Trophoblast cell (in vitro differentiated cells and primary cell): ENCODE data around the gene POU4F1.

ENCODE experiments used
- DNase-seq, 2 donors: peaks; one replicate each; pipeline ENCODE4 v3.0.0-alpha.2; 2016
- H2AFZ ChIP-seq: 2 replicates; pipeline ENCODE4 v1.6.1; 2013; ENCODE audit warnings: low read length, moderate library complexity, mild to moderate bottlenecking; ENCODE audit not compliant: insufficient read depth, poor library complexity
- H2AK5ac ChIP-seq: 2 replicates; pipeline ENCODE4 v1.6.1; 2013; ENCODE audit warnings: mild to moderate bottlenecking, low read length
- H2BK120ac ChIP-seq: 2 replicates; pipeline ENCODE4 v1.6.1; 2013; ENCODE audit warnings: low read length, mild to moderate bottlenecking, moderate library complexity; ENCODE audit not compliant: insufficient read depth, poor library complexity
- H2BK12ac ChIP-seq: 2 replicates; pipeline ENCODE4 v1.6.1; 2013; ENCODE audit warnings: mild to moderate bottlenecking, low read length, moderate library complexity
- H2BK5ac ChIP-seq: 2 replicates; pipeline ENCODE4 v1.6.1; 2013; ENCODE audit warnings: low read length, low read depth, moderate library complexity, mild to moderate bottlenecking; ENCODE audit not compliant: poor library complexity
- H3K14ac ChIP-seq: 2 replicates; pipeline ENCODE4 v1.6.1; 2013; ENCODE audit warnings: mild to moderate bottlenecking, low read length
- H3K18ac ChIP-seq: 2 replicates; pipeline ENCODE4 v1.6.1; 2013; ENCODE audit warnings: mild to moderate bottlenecking, low read length
- H3K23ac ChIP-seq: 2 replicates; pipeline ENCODE4 v1.6.1; 2013; ENCODE audit warnings: low read length
- H3K27ac ChIP-seq: 2 replicates; pipeline ENCODE4 v1.5.1; 2013; ENCODE audit warnings: low read depth, mild to moderate bottlenecking, inconsistent platforms, low read length, moderate library complexity
- H3K27me3 ChIP-seq: 2 replicates; pipeline ENCODE4 v1.6.1; 2013; ENCODE audit warnings: inconsistent platforms, mild to moderate bottlenecking, low read length, moderate library complexity; ENCODE audit not compliant: insufficient read depth
- H3K36me3 ChIP-seq, 2 experiments: 1 replicate in 1 of 2; 2 replicates in 1 of 2; pipeline ENCODE4 v1.6.1; 2013; ENCODE audit warnings: low read length in 2 of 2, mild to moderate bottlenecking in 2 of 2, moderate library complexity in 1 of 2; ENCODE audit not compliant: insufficient read depth in 2 of 2, control insufficient read depth in 1 of 2
- H3K4ac ChIP-seq: 2 replicates; pipeline ENCODE4 v1.6.1; 2013; ENCODE audit warnings: low read depth, mild to moderate bottlenecking, low read length, moderate library complexity
- H3K4me1 ChIP-seq, 2 experiments: 1 replicate in 1 of 2; 2 replicates in 1 of 2; pipeline ENCODE4 v1.6.1; 2013; ENCODE audit warnings: low read length in 2 of 2, mild to moderate bottlenecking in 2 of 2, moderate library complexity in 1 of 2; ENCODE audit not compliant: insufficient read depth in 2 of 2, control insufficient read depth in 1 of 2
- H3K4me2 ChIP-seq: 2 replicates; pipeline ENCODE4 v1.6.1; 2013; ENCODE audit warnings: inconsistent platforms, mild to moderate bottlenecking, low read length, moderate library complexity
- H3K4me3 ChIP-seq: 2 replicates; pipeline ENCODE4 v1.5.1; 2013; ENCODE audit warnings: mild to moderate bottlenecking, low read depth, low read length, inconsistent platforms
- H3K79me1 ChIP-seq: one replicate; pipeline ENCODE4 v1.6.1; 2013; ENCODE audit warnings: low read length
- H3K79me2 ChIP-seq: 2 replicates; pipeline ENCODE4 v1.6.1; 2013; ENCODE audit warnings: low read length, mild to moderate bottlenecking; ENCODE audit not compliant: control insufficient read depth, insufficient read depth, poor library complexity
- H3K9ac ChIP-seq: 2 replicates; pipeline ENCODE4 v1.6.1; 2013; ENCODE audit warnings: mild to moderate bottlenecking, low read length
- H3K9me3 ChIP-seq: 2 replicates; pipeline ENCODE4 v1.6.1; 2013; ENCODE audit warnings: low read depth, mild to moderate bottlenecking, control low read depth, inconsistent platforms, low read length; ENCODE audit not compliant: insufficient read depth
- H4K12ac ChIP-seq: 2 replicates; pipeline ENCODE4 v1.6.1; 2013; ENCODE audit warnings: low read depth, mild to moderate bottlenecking, low read length, moderate library complexity
- H4K8ac ChIP-seq: 2 replicates; pipeline ENCODE4 v1.6.1; 2013; ENCODE audit warnings: low read depth, mild to moderate bottlenecking, low read length, moderate library complexity
- H4K91ac ChIP-seq: one replicate; pipeline ENCODE4 v1.6.1; 2013; ENCODE audit warnings: low read depth, mild to moderate bottlenecking, low read length, moderate library complexity
- WGBS: extraction: QIAGEN DNeasy Blood & Tissue Kit; methylation state at CpG from one replicate; pipeline ENCODE4 v1.1.7; 2013; ENCODE audit warnings: missing lambda C conversion rate; ENCODE audit not compliant: insufficient read length, insufficient coverage; ENCODE audit errors: extremely low coverage; 5-methylcytosine and 5-hydroxymethylcytosine counted together

The POU4F1 gene

DNA sequence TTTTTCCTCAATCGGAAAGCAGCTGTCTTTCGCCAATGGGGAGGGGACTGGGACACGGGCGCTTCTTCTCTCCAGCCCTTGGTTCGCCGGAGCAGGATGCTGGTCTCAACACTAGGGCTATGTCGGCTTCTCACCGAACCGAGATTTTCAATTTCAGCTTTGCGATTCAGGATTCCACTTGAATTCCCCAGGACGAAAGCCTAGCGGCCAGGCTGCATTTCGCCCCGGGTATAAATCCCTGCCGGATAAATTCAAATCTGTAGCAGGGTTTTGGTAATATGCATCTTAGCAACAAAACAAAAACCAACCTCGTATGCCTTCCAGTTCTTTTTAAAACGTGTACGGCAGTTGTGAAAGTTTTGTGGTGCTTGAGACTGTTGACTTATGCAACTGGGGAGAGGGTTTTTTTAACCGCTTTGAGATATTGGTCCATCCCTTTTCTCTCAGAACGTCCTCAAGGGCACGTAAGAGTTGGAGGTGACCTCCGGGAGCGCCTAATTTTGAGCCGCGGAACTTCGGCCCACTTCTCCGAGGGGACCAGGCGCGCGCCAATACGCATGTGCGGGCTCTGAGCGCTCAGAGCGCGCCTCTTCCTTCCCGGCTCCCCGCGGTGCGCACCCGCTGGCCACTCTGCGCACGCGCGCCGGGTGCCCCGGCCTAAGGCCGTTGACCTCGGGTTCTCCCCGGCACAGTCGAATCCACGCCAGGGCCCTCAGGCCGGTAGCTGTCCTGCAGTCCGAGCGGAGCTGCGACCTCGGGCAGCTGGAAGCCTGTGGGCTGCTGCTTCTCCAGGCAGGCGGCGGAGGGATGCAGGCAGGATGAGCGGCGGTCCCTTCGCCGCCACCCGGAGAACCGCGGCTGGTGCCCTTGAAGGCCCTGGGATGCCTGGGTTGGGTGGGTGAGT lies 7.6 kb downstream of the POU4F1 start:
- Histone ChIP-seq H3K27me3 (peaks cover 64% of the 10 kb centered on the region), H3K79me1 (no peaks in the 10 kb centered on the region), H3K18ac (no peak overlapping the region), H2AK5ac (no peak overlapping the region), H2BK5ac (no peak overlapping the region), H3K4me3 (peak overlapping the region; percentile 53), H3K4me1 (peaks cover 0 to 2% of the 10 kb centered on the region in 2 experiments), H3K23ac (no peak overlapping the region), H2BK120ac (no peak overlapping the region), H2BK12ac (no peak overlapping the region), H2AFZ (peak overlapping the region; percentile 59), H3K9me3 (no peaks in the 10 kb centered on the region), H3K36me3 (no peaks in the 10 kb centered on the region), H3K4ac (no peak overlapping the region), H4K8ac (no peak overlapping the region), H3K27ac (no peak overlapping the region), H3K9ac (no peak overlapping the region), H4K91ac (no peak overlapping the region), H3K4me2 (peak overlapping the region; percentile 98), H3K79me2 (no peaks in the 10 kb centered on the region), H3K14ac (no peak overlapping the region), H4K12ac (no peak overlapping the region)
- DNase-seq: no peak
- whole genome bisulfite sequencing: no CpG with 5 or more reads among the region's 65 CpGs

- no peak overlapping the region for H3K14ac ChIP-seq
- H3K9me3 ChIP-seq: no peaks in the 10 kb centered on the region
- H4K8ac ChIP-seq: no peak overlapping the region
- H3K23ac ChIP-seq: no peak overlapping the region
- peaks cover 56% of the 10 kb centered on the region for H3K27me3 ChIP-seq
- no peak overlapping the region for H4K91ac ChIP-seq
- no peak overlapping the region for H3K4ac ChIP-seq
- no peak for DNase-seq
- no peak overlapping the region for H2BK5ac ChIP-seq
- H3K79me1 ChIP-seq: no peaks in the 10 kb centered on the region
- H3K4me2 ChIP-seq: no peak overlapping the region
- no CpG with 5 or more reads among the region's 8 CpGs for WGBS
- no peak overlapping the region for H2AK5ac ChIP-seq
- no peak overlapping the region for H4K12ac ChIP-seq
- H3K18ac ChIP-seq: no peak overlapping the region
- no peak overlapping the region for H2BK120ac ChIP-seq
- no peak overlapping the region for H2AFZ ChIP-seq
- H3K9ac ChIP-seq: no peak overlapping the region
- no peak overlapping the region for H2BK12ac ChIP-seq
- H3K4me1 ChIP-seq: peaks cover 0 to 2% of the 10 kb centered on the region in 2 experiments
- no peaks in the 10 kb centered on the region for H3K36me3 ChIP-seq
- no peak overlapping the region for H3K4me3 ChIP-seq
- H3K27ac ChIP-seq: no peak overlapping the region
- no peaks in the 10 kb centered on the region for H3K79me2 ChIP-seq
These were observed 8.8 kb downstream of the POU4F1 start for GRCh38 chr13:78594456-78594975.

GRCh38 chr13:78593652-78594455 lies 9.5 kb downstream of the POU4F1 start:
- H3K23ac ChIP-seq: no peak overlapping the region
- no CpG with 5 or more reads among the region's 29 CpGs for WGBS
- H3K27ac ChIP-seq: no peak overlapping the region
- H3K4ac ChIP-seq: no peak overlapping the region
- H3K14ac ChIP-seq: no peak overlapping the region
- no peak overlapping the region for H3K9ac ChIP-seq
- no peak overlapping the region for H2AK5ac ChIP-seq
- H4K12ac ChIP-seq: no peak overlapping the region
- H2BK12ac ChIP-seq: no peak overlapping the region
- no peak overlapping the region for H2AFZ ChIP-seq
- peaks cover 50% of the 10 kb centered on the region for H3K27me3 ChIP-seq
- no peaks in the 10 kb centered on the region for H3K79me2 ChIP-seq
- H3K4me2 ChIP-seq: no peak overlapping the region
- H2BK5ac ChIP-seq: no peak overlapping the region
- peaks cover 0 to 2% of the 10 kb centered on the region in 2 experiments for H3K4me1 ChIP-seq
- no peak overlapping the region for H3K4me3 ChIP-seq
- no peaks in the 10 kb centered on the region for H3K36me3 ChIP-seq
- no peak for DNase-seq
- H4K8ac ChIP-seq: no peak overlapping the region
- no peak overlapping the region for H2BK120ac ChIP-seq
- no peaks in the 10 kb centered on the region for H3K79me1 ChIP-seq
- no peak overlapping the region for H4K91ac ChIP-seq
- H3K18ac ChIP-seq: no peak overlapping the region
- H3K9me3 ChIP-seq: no peaks in the 10 kb centered on the region

- H3K36me3 ChIP-seq: no peaks in the 10 kb centered on the region
- H3K27ac ChIP-seq: no peak overlapping the region
- H3K4me1 ChIP-seq: peaks cover 0 to 2% of the 10 kb centered on the region in 2 experiments
- WGBS: no CpG with 5 or more reads among the region's 13 CpGs
- H4K12ac ChIP-seq: no peak overlapping the region
- H2AFZ ChIP-seq: no peak overlapping the region
- no peak overlapping the region for H2BK120ac ChIP-seq
- DNase-seq: no peak
- H3K4me3 ChIP-seq: no peak overlapping the region
- no peak overlapping the region for H3K14ac ChIP-seq
- H3K18ac ChIP-seq: no peak overlapping the region
- no peak overlapping the region for H2BK12ac ChIP-seq
- no peak overlapping the region for H4K91ac ChIP-seq
- no peak overlapping the region for H3K9ac ChIP-seq
- no peaks in the 10 kb centered on the region for H3K9me3 ChIP-seq
- no peak overlapping the region for H3K4ac ChIP-seq
- H2AK5ac ChIP-seq: no peak overlapping the region
- H4K8ac ChIP-seq: no peak overlapping the region
- H3K79me1 ChIP-seq: no peaks in the 10 kb centered on the region
- no peak overlapping the region for H3K23ac ChIP-seq
- H3K79me2 ChIP-seq: no peaks in the 10 kb centered on the region
- peaks cover 50% of the 10 kb centered on the region for H3K27me3 ChIP-seq
- no peak overlapping the region for H3K4me2 ChIP-seq
- no peak overlapping the region for H2BK5ac ChIP-seq
These were observed 10.2 kb downstream of the POU4F1 start for GRCh38 chr13:78593129-78593528.
